ENCODE measurements around the gene TDRD15. TPM values are rescaled to one million over a fixed set of nuclear protein-coding genes. Genes with fewer than 3 reads are reported as not detected.
"Not testable (repeated sequence)": the region's sequence is repeated elsewhere in the genome, so short reads cannot be mapped to it uniquely, and the experiment has no call there.

Gene TDRD15
- total and polyA plus RNA-seq, 9 donors, result 0.23 TPM; not detected in 8

GRCh38 chr2:21097331-21097730 lies 26.4 kb upstream of the TDRD15 start:
- intact Hi-C loops (cut with DNase I), result no loop called here
- 56 to 60% (median 59%) methylated on average over 6 of the region's 6 CpGs for WGBS, 3 donors

GRCh38 chr2:21098294-21098693 lies 25.5 kb upstream of the TDRD15 start:
- Histone ChIP-seq H3K9me3 (no peaks in the 10 kb centered on the region), H3K36me3 (no peaks in the 10 kb centered on the region), H3K27me3 (no peaks in the 10 kb centered on the region), H3K4me3 (no peak overlapping the region), H3K4me1 (ENCODE audit: insufficient read depth) (no peaks in the 10 kb centered on the region), H3K27ac (no peak overlapping the region)
- TF ChIP-seq POLR2A (IDR thresholded peaks at IDR 0.05), result no peak
- TF ChIP-seq CTCF (IDR thresholded peaks at IDR 0.05), result no peak
- no peak for TF ChIP-seq EP300 (IDR thresholded peaks at IDR 0.05)
- intact Hi-C loops (cut with DNase I), result no loop called here
- no peak for DNase-seq
- WGBS, 3 donors, result 84 to 92% (median 90%) methylated on average over 1 of the region's 1 CpG

More at GRCh38 chr2:21097331-21097730, 26.4 kb upstream of the TDRD15 start:
- no peaks in the 10 kb centered on the region for H3K9me3 ChIP-seq
- H3K4me1 ChIP-seq (ENCODE audit: insufficient read depth), result no peaks in the 10 kb centered on the region
- H3K4me3 ChIP-seq, result no peak overlapping the region
- TF ChIP-seq POLR2A (IDR thresholded peaks at IDR 0.05) (no peak), CTCF (IDR thresholded peaks at IDR 0.05) (no peak), EP300 (IDR thresholded peaks at IDR 0.05) (no peak)
- H3K27ac ChIP-seq, result no peak overlapping the region
- no peak for DNase-seq
- H3K36me3 ChIP-seq, result no peaks in the 10 kb centered on the region
- H3K27me3 ChIP-seq, result no peaks in the 10 kb centered on the region

- H3K4me3 ChIP-seq, result no peak overlapping the region
- WGBS, 3 donors, result 66 to 77% (median 70%) methylated on average over 5 of the region's 5 CpGs
- no peaks in the 10 kb centered on the region for H3K9me3 ChIP-seq
- no peak overlapping the region for H3K27ac ChIP-seq
- intact Hi-C loops (cut with DNase I), result no loop called here
- no peaks in the 10 kb centered on the region for H3K36me3 ChIP-seq
- H3K27me3 ChIP-seq, result no peaks in the 10 kb centered on the region
- DNase-seq, result no peak
- no peaks in the 10 kb centered on the region for H3K4me1 ChIP-seq (ENCODE audit: insufficient read depth)
- TF ChIP-seq CTCF (IDR thresholded peaks at IDR 0.05), result no peak
- no peak for TF ChIP-seq EP300 (IDR thresholded peaks at IDR 0.05)
- no peak for TF ChIP-seq POLR2A (IDR thresholded peaks at IDR 0.05)
Observed at GRCh38 chr2:21099281-21099907, 24.4 kb upstream of the TDRD15 start.

- H3K27me3 ChIP-seq; H3K4me3 ChIP-seq; intact Hi-C loops (cut with DNase I); H3K9me3 ChIP-seq; H3K4me1 ChIP-seq (ENCODE audit: insufficient read depth); H3K27ac ChIP-seq; DNase-seq; H3K36me3 ChIP-seq: not testable (repeated sequence)
- 93 to 97% (median 95%) methylated on average over 34 of the region's 34 CpGs for WGBS, 3 donors
Observed at GRCh38 chr2:21101514-21102155, 22.1 kb upstream of the TDRD15 start.

- Histone ChIP-seq H3K27ac (no peak overlapping the region), H3K4me1 (ENCODE audit: insufficient read depth) (no peaks in the 10 kb centered on the region), H3K9me3 (no peaks in the 10 kb centered on the region), H3K36me3 (no peaks in the 10 kb centered on the region), H3K27me3 (no peaks in the 10 kb centered on the region), H3K4me3 (no peak overlapping the region)
- intact Hi-C loops (cut with DNase I), result no loop called here
- TF ChIP-seq EP300 (IDR thresholded peaks at IDR 0.05) (no peak), POLR2A (IDR thresholded peaks at IDR 0.05) (no peak), CTCF (IDR thresholded peaks at IDR 0.05) (no peak)
- 85 to 92% (median 90%) methylated on average over 12 of the region's 12 CpGs for WGBS, 3 donors
- no peak for DNase-seq
Observed at GRCh38 chr2:21102356-21102755, 21.4 kb upstream of the TDRD15 start.
